Renal cortex interstitium (tissue), 11 donors: ENCODE measurements around the gene PRR23E. TPM values are rescaled to one million over a fixed set of nuclear protein-coding genes. Genes with fewer than 3 reads are reported as not detected.

Source experiments
- DNase-seq, 11 donors: peaks; one replicate each; pipeline ENCODE4 v3.0.0-alpha.2; 2013; ENCODE audit warnings: low read depth in 9 of 11, low spot score in 4 of 11; ENCODE audit errors: extremely low read depth in 1 of 11
- polyA plus RNA-seq, 3 donors: library from polyadenylated mRNA; unstranded; fragments of 120-200 nt; gene quantifications; one replicate each; pipeline ENCODE4 v1.2.1, GENCODE V29; 2013; ENCODE audit not compliant: insufficient read length in 3 of 3

The PRR23E gene
- polyA plus RNA-seq, 3 donors = not detected

GRCh38 chr3:127180859-127181258 lies 12.1 kb upstream of the PRR23E start:
- DNase-seq = no peak

- no peak for DNase-seq
Observed at GRCh38 chr3:127182431-127182830, 10.5 kb upstream of the PRR23E start.

GRCh38 chr3:127182848-127183714 lies 9.8 kb upstream of the PRR23E start:
- DNase-seq = no peak

GRCh38 chr3:127183931-127184869 lies 8.7 kb upstream of the PRR23E start:
- no peak for DNase-seq

- no peak for DNase-seq
Observed at GRCh38 chr3:127184870-127185216, 8.1 kb upstream of the PRR23E start.

GRCh38 chr3:127185268-127185667 lies 7.7 kb upstream of the PRR23E start:
- no peak for DNase-seq

- no peak for DNase-seq
Observed at GRCh38 chr3:127185962-127186674, 6.8 kb upstream of the PRR23E start.

- no peak for DNase-seq
Observed at GRCh38 chr3:127187316-127187715, 5.6 kb upstream of the PRR23E start.

- no peak for DNase-seq
Observed at GRCh38 chr3:127193341-127193740, 410 bp downstream of the PRR23E start.

- DNase-seq = no peak
Observed at GRCh38 chr3:127193775-127194174, 844 bp downstream of the PRR23E start.

- no peak for DNase-seq
Observed at GRCh38 chr3:127194601-127195187, 1.8 kb downstream of the PRR23E start.

GRCh38 chr3:127195417-127195816 lies 2.5 kb downstream of the PRR23E start:
- DNase-seq = no peak

- DNase-seq = no peak
Observed at GRCh38 chr3:127196002-127196401, 3.1 kb downstream of the PRR23E start.

GRCh38 chr3:127196466-127197299 lies 3.8 kb downstream of the PRR23E start:
- no peak for DNase-seq

GRCh38 chr3:127197300-127198189 lies 4.6 kb downstream of the PRR23E start:
- DNase-seq = no peak

GRCh38 chr3:127200086-127200691 lies 7.3 kb downstream of the PRR23E start:
- DNase-seq = no peak

GRCh38 chr3:127203024-127203423 lies 10.1 kb downstream of the PRR23E start:
- no peak for DNase-seq
